BLaER1 treated with 17β-estradiol and CSF1 and Interleukin-3, amounts not matched to agents 10 nM and 100 nM (cell line): Measurements from ENCODE around the gene KIR3DL2.
"Not testable (repeated sequence)": the region's sequence is repeated elsewhere in the genome, so short reads cannot be mapped to it uniquely, and the experiment has no call there.

Experiments used
- H3K27ac ChIP-seq, 11 experiments: shearing (Covaris generic); formaldehyde crosslinking; 2 replicates each; pipeline ENCODE4 v1.8.1; 2022
- H3K27me3 ChIP-seq, 11 experiments: shearing (Covaris generic); formaldehyde crosslinking; 2 replicates each; pipeline ENCODE4 v1.8.1; 2022
- H3K36me3 ChIP-seq, 11 experiments: shearing (Covaris generic); formaldehyde crosslinking; 2 replicates each; pipeline ENCODE4 v1.8.1; 2022
- H3K4me1 ChIP-seq, 10 experiments: shearing (Covaris generic); formaldehyde crosslinking; 2 replicates each; pipeline ENCODE4 v1.8.1; 2022
- H3K4me2 ChIP-seq, 11 experiments: shearing (Covaris generic); formaldehyde crosslinking; 2 replicates each; pipeline ENCODE4 v1.8.1; 2022
- H3K4me3 ChIP-seq, 10 experiments: shearing (Covaris generic); formaldehyde crosslinking; 2 replicates each; pipeline ENCODE4 v1.8.1; 2022
- H3K9ac ChIP-seq, 11 experiments: shearing (Covaris generic); formaldehyde crosslinking; 2 replicates each; pipeline ENCODE4 v1.8.1; 2022
- H3K9me3 ChIP-seq, 11 experiments: shearing (Covaris generic); formaldehyde crosslinking; replicated peaks in 1 of 11; 2 replicates each; pipeline ENCODE4 v1.8.1; 2022
- H4K20me1 ChIP-seq, 11 experiments: shearing (Covaris generic); formaldehyde crosslinking; 2 replicates each; pipeline ENCODE4 v1.8.1; 2022
- Cebpa-rat ChIP-seq, 11 experiments: shearing (Covaris generic); IDR thresholded peaks; 2 replicates each; pipeline ENCODE4 v1.8.1; 2022

KIR3DL2 gene

GRCh38 chr19:54863459-54863858 is 13.2 kb downstream of the KIR3DL2 start:
- not testable (repeated sequence) for H3K27ac ChIP-seq, H3K36me3 ChIP-seq, H3K4me2 ChIP-seq, H3K9ac ChIP-seq, H3K4me3 ChIP-seq, H4K20me1 ChIP-seq
- Histone ChIP-seq H3K27me3 (peaks cover 0 to 37% (median 0%) of the 10 kb centered on the region in 11 experiments; a peak in 5 of 22 replicates), H3K4me1 (peaks cover 11 to 30% (median 17%) of the 10 kb centered on the region in 10 experiments; a peak in 18 of 20 replicates), H3K9me3 (peaks cover 0 to 30% (median 9%) of the 10 kb centered on the region in 11 experiments; a peak in 13 of 22 replicates)

- no peaks in the 10 kb centered on the region for H4K20me1 ChIP-seq
- no peak overlapping the region for H3K27ac ChIP-seq
- TF ChIP-seq Cebpa-rat (IDR thresholded peaks at IDR 0.05), result no peak
- H3K36me3 ChIP-seq, result no peaks in the 10 kb centered on the region
- H3K9me3 ChIP-seq, result peaks cover 0 to 10% (median 2%) of the 10 kb centered on the region in 11 experiments; a peak in 6 of 22 replicates
- H3K9ac ChIP-seq, result no peak overlapping the region
- peak overlapping the region in 3 of 11 experiments; percentile 26 to 33 (median 32); a peak in 5 of 22 replicates for H3K4me2 ChIP-seq
- no peak overlapping the region for H3K4me3 ChIP-seq
- peaks cover 0 to 52% (median 0%) of the 10 kb centered on the region in 11 experiments; a peak in 4 of 22 replicates for H3K27me3 ChIP-seq
- peaks cover 32 to 42% (median 41%) of the 10 kb centered on the region in 10 experiments for H3K4me1 ChIP-seq
These were observed 21.5 kb downstream of the KIR3DL2 start for GRCh38 chr19:54871696-54872095.

- Histone ChIP-seq H3K36me3 (no peaks in the 10 kb centered on the region), H3K27me3 (peaks cover 0 to 35% (median 0%) of the 10 kb centered on the region in 11 experiments; a peak in 4 of 22 replicates), H3K4me2 (peak within 1 kb of the TSS; percentile 72 to 90 (median 83)), H3K4me1 (peaks cover 32 to 60% (median 44%) of the 10 kb centered on the region in 10 experiments), H4K20me1 (no peaks in the 10 kb centered on the region), H3K27ac (peak within 1 kb of the TSS in 4 of 11 experiments; percentile 16 to 60 (median 26); a peak in 6 of 22 replicates), H3K9ac (0 out of 22 replicates have a peak within 1 kb of the TSS, but pooled peaks of 1 of the 11 experiments have one; percentile 7), H3K9me3 (peaks cover 0 to 10% (median 0%) of the 10 kb centered on the region in 11 experiments; a peak in 4 of 22 replicates), H3K4me3 (no peak within 1 kb of the TSS)
- no peak for TF ChIP-seq Cebpa-rat (IDR thresholded peaks at IDR 0.05)
These were observed 23.7 kb downstream of the KIR3DL2 start, which contains the start of gene FCAR for GRCh38 chr19:54873990-54874389. TSS of gene FCAR (plus strand) at chr19:54874235. CDS start at chr19:54874290, 55 bp downstream.

GRCh38 chr19:54875506-54875905 is 25.3 kb downstream of the KIR3DL2 start:
- peak overlapping the region in 3 of 11 experiments; percentile 16 to 60 (median 32); a peak in 4 of 22 replicates for H3K27ac ChIP-seq
- H3K27me3 ChIP-seq, result peaks cover 0 to 32% (median 0%) of the 10 kb centered on the region in 11 experiments; a peak in 4 of 22 replicates
- H3K4me2 ChIP-seq, result peak overlapping the region; percentile 72 to 90 (median 83)
- peaks cover 32 to 60% (median 44%) of the 10 kb centered on the region in 10 experiments for H3K4me1 ChIP-seq
- H3K9me3 ChIP-seq, result no peaks in the 10 kb centered on the region
- no peak overlapping the region for H3K4me3 ChIP-seq
- peak overlapping the region in 1 of 11 experiments; percentile 7; a peak in 1 of 22 replicates for H3K9ac ChIP-seq
- no peaks in the 10 kb centered on the region for H4K20me1 ChIP-seq
- H3K36me3 ChIP-seq, result no peaks in the 10 kb centered on the region
- no peak for TF ChIP-seq Cebpa-rat (IDR thresholded peaks at IDR 0.05)

GRCh38 chr19:54877471-54877870 is 27.2 kb downstream of the KIR3DL2 start:
- H3K4me1 ChIP-seq, result peaks cover 40 to 66% (median 53%) of the 10 kb centered on the region in 10 experiments
- no peak overlapping the region for H3K27ac ChIP-seq
- peaks cover 0 to 31% (median 0%) of the 10 kb centered on the region in 11 experiments; a peak in 4 of 22 replicates for H3K27me3 ChIP-seq
- no peaks in the 10 kb centered on the region for H3K9me3 ChIP-seq
- H4K20me1 ChIP-seq, result no peaks in the 10 kb centered on the region
- no peak overlapping the region for H3K9ac ChIP-seq
- no peak for TF ChIP-seq Cebpa-rat (IDR thresholded peaks at IDR 0.05)
- H3K36me3 ChIP-seq, result no peaks in the 10 kb centered on the region
- no peak overlapping the region for H3K4me3 ChIP-seq
- H3K4me2 ChIP-seq, result peak overlapping the region; percentile 24 to 90 (median 83); a peak in 17 of 22 replicates

GRCh38 chr19:54881884-54882283 is 31.6 kb downstream of the KIR3DL2 start:
- Histone ChIP-seq H3K27ac (peak overlapping the region in 1 of 11 experiments; percentile 22; a peak in 1 of 22 replicates), H3K9ac (peak overlapping the region in 6 of 11 experiments; percentile 6 to 41 (median 14); a peak in 3 of 22 replicates), H3K4me1 (peaks cover 23 to 48% (median 41%) of the 10 kb centered on the region in 10 experiments), H3K27me3 (peaks cover 0 to 16% (median 0%) of the 10 kb centered on the region in 11 experiments; a peak in 4 of 22 replicates), H3K4me2 (peak overlapping the region in 9 of 11 experiments; percentile 42 to 85 (median 67); a peak in 18 of 22 replicates), H3K9me3 (no peaks in the 10 kb centered on the region), H4K20me1 (no peaks in the 10 kb centered on the region), H3K4me3 (no peak overlapping the region), H3K36me3 (no peaks in the 10 kb centered on the region)
- no peak for TF ChIP-seq Cebpa-rat (IDR thresholded peaks at IDR 0.05)

- peaks cover 14 to 40% (median 33%) of the 10 kb centered on the region in 10 experiments for H3K4me1 ChIP-seq
- no peaks in the 10 kb centered on the region for H3K36me3 ChIP-seq
- H3K27me3 ChIP-seq, result peaks cover 0 to 16% (median 0%) of the 10 kb centered on the region in 11 experiments; a peak in 4 of 22 replicates
- peak overlapping the region; percentile 60 to 85 (median 65) for H3K4me2 ChIP-seq
- H3K9ac ChIP-seq, result peak overlapping the region in 9 of 11 experiments; percentile 30 to 53 (median 45); a peak in 14 of 22 replicates
- H3K4me3 ChIP-seq, result no peak overlapping the region; a peak in 1 of 20 replicates
- TF ChIP-seq Cebpa-rat (IDR thresholded peaks at IDR 0.05), result no peak
- H3K27ac ChIP-seq, result peak overlapping the region in 9 of 11 experiments; percentile 46 to 76 (median 64); a peak in 18 of 22 replicates
- no peaks in the 10 kb centered on the region for H3K9me3 ChIP-seq
- H4K20me1 ChIP-seq, result no peaks in the 10 kb centered on the region
These were observed 32.5 kb downstream of the KIR3DL2 start for GRCh38 chr19:54882758-54883157.

GRCh38 chr19:54883228-54883627 is 33.0 kb downstream of the KIR3DL2 start:
- H3K4me2 ChIP-seq, result peak overlapping the region; percentile 60 to 85 (median 65)

GRCh38 chr19:54888239-54888638 is 38.0 kb downstream of the KIR3DL2 start:
- Histone ChIP-seq H3K4me2 (peak overlapping the region in 1 of 11 experiments; percentile 52; a peak in 1 of 22 replicates), H3K4me1 (peaks cover 2 to 9% (median 7%) of the 10 kb centered on the region in 10 experiments), H3K9me3 (no peaks in the 10 kb centered on the region), H3K4me3 (no peak overlapping the region), H3K27me3 (no peaks in the 10 kb centered on the region), H3K9ac (no peak overlapping the region), H3K36me3 (no peaks in the 10 kb centered on the region), H4K20me1 (no peaks in the 10 kb centered on the region), H3K27ac (no peak overlapping the region)
- TF ChIP-seq Cebpa-rat (IDR thresholded peaks at IDR 0.05), result no peak

More at GRCh38 chr19:54883228-54883627, 33.0 kb downstream of the KIR3DL2 start:
- Histone ChIP-seq H3K4me3 (no peak overlapping the region; a peak in 1 of 20 replicates), H3K4me1 (peaks cover 10 to 35% (median 29%) of the 10 kb centered on the region in 10 experiments), H3K9ac (peak overlapping the region in 9 of 11 experiments; percentile 30 to 53 (median 45); a peak in 15 of 22 replicates), H3K27me3 (peaks cover 0 to 16% (median 0%) of the 10 kb centered on the region in 11 experiments; a peak in 4 of 22 replicates), H3K36me3 (no peaks in the 10 kb centered on the region), H4K20me1 (no peaks in the 10 kb centered on the region), H3K27ac (peak overlapping the region in 9 of 11 experiments; percentile 46 to 76 (median 64); a peak in 18 of 22 replicates), H3K9me3 (no peaks in the 10 kb centered on the region)
- TF ChIP-seq Cebpa-rat (IDR thresholded peaks at IDR 0.05), result no peak
